H9 (cell line): ENCODE measurements around the gene SUN1. TPM values are rescaled to one million over a fixed set of nuclear protein-coding genes. Genes with fewer than 3 reads are reported as not detected.

ENCODE experiments used
- DNase-seq: peaks from one replicate; pipeline ENCODE4 v3.0.0-alpha.2; 2017
- H2AFZ ChIP-seq: one replicate; pipeline ENCODE4 v1.6.1; 2013; ENCODE audit warnings: mild to moderate bottlenecking, low read length, control low read depth, moderate library complexity
- H2AK5ac ChIP-seq: 2 replicates; pipeline ENCODE4 v1.6.1; 2013; ENCODE audit warnings: low read length, control low read depth, mixed read lengths; ENCODE audit not compliant: insufficient read length
- H2BK120ac ChIP-seq: one replicate; pipeline ENCODE4 v1.6.1; 2013; ENCODE audit warnings: low read depth, mild to moderate bottlenecking, low read length, control low read depth, inconsistent platforms; ENCODE audit not compliant: poor library complexity, severe bottlenecking
- H2BK12ac ChIP-seq: 2 replicates; pipeline ENCODE4 v1.6.1; 2013; ENCODE audit warnings: low read length, control low read depth, mixed read lengths, low read depth; ENCODE audit not compliant: insufficient read length
- H2BK15ac ChIP-seq: 2 replicates; pipeline ENCODE4 v1.6.1; 2013; ENCODE audit warnings: low read depth, low read length, control low read depth
- H2BK20ac ChIP-seq: one replicate; pipeline ENCODE4 v1.6.1; 2013; ENCODE audit warnings: low read depth, mild to moderate bottlenecking, low read length, control low read depth, inconsistent platforms; ENCODE audit not compliant: poor library complexity, severe bottlenecking
- H2BK5ac ChIP-seq: 2 replicates; pipeline ENCODE4 v1.6.1; 2013; ENCODE audit warnings: low read length, control low read depth, mixed read lengths; ENCODE audit not compliant: insufficient read length
- H3K14ac ChIP-seq: 2 replicates; pipeline ENCODE4 v1.6.1; 2013; ENCODE audit warnings: low read length, control low read depth; ENCODE audit not compliant: insufficient read depth
- H3K18ac ChIP-seq: 2 replicates; pipeline ENCODE4 v1.6.1; 2013; ENCODE audit warnings: low read depth, mild to moderate bottlenecking, mixed read lengths, low read length, control low read depth; ENCODE audit not compliant: insufficient read length
- H3K23ac ChIP-seq: 2 replicates; pipeline ENCODE4 v1.6.1; 2013; ENCODE audit warnings: low read length, control low read depth, mixed read lengths, low read depth; ENCODE audit not compliant: insufficient read length
- H3K23me2 ChIP-seq: 2 replicates; pipeline ENCODE4 v1.6.1; 2013; ENCODE audit warnings: low read depth, mild to moderate bottlenecking, mixed read lengths, low read length, control low read depth; ENCODE audit not compliant: insufficient read length, poor library complexity, severe bottlenecking
- H3K27ac ChIP-seq: 2 replicates; pipeline ENCODE4 v1.5.1; 2013; ENCODE audit warnings: low read length, control low read depth, mixed read lengths, low read depth; ENCODE audit not compliant: insufficient read length
- H3K27me3 ChIP-seq: 2 replicates; pipeline ENCODE4 v1.6.1; 2013; ENCODE audit warnings: low read length, control low read depth, inconsistent platforms; ENCODE audit not compliant: insufficient read depth
- H3K4ac ChIP-seq: 2 replicates; pipeline ENCODE4 v1.6.1; 2013; ENCODE audit warnings: low read depth, mild to moderate bottlenecking, control low read depth, inconsistent platforms, low read length, moderate library complexity
- H3K4me1 ChIP-seq: 2 replicates; pipeline ENCODE4 v1.6.1; 2013; ENCODE audit warnings: low read length, control low read depth, inconsistent platforms; ENCODE audit not compliant: insufficient read depth
- H3K4me2 ChIP-seq: 2 replicates; pipeline ENCODE4 v1.6.1; 2013; ENCODE audit warnings: low read length, control low read depth, mixed read lengths; ENCODE audit not compliant: insufficient read length, insufficient read depth
- H3K56ac ChIP-seq: 2 replicates; pipeline ENCODE4 v1.6.1; 2013; ENCODE audit warnings: low read depth, mild to moderate bottlenecking, mixed read lengths, low read length, control low read depth; ENCODE audit not compliant: insufficient read length
- H3K79me1 ChIP-seq: 2 replicates; pipeline ENCODE4 v1.6.1; 2013; ENCODE audit warnings: low read depth, mild to moderate bottlenecking, moderate library complexity, low read length, control low read depth, inconsistent platforms; ENCODE audit not compliant: insufficient read depth, poor library complexity, severe bottlenecking
- H3K79me2 ChIP-seq: 2 replicates; pipeline ENCODE4 v1.6.1; 2013; ENCODE audit warnings: low read length, control low read depth, inconsistent platforms; ENCODE audit not compliant: insufficient read depth
- H3K9ac ChIP-seq: 2 replicates; pipeline ENCODE4 v1.6.1; 2013; ENCODE audit warnings: low read length, control low read depth, mixed read lengths; ENCODE audit not compliant: insufficient read length; ENCODE audit errors: extremely low read depth
- H3K9me3 ChIP-seq: one replicate; pipeline ENCODE4 v1.6.1; 2013; ENCODE audit warnings: low read depth, low read length, inconsistent platforms; ENCODE audit not compliant: control insufficient read depth
- H3T11ph ChIP-seq: one replicate; pipeline ENCODE4 v1.6.1; 2013; ENCODE audit warnings: mild to moderate bottlenecking, low read length, control low read depth, inconsistent platforms
- H4K20me1 ChIP-seq: one replicate; pipeline ENCODE4 v1.6.1; 2013; ENCODE audit not compliant: control insufficient read depth, insufficient read length, insufficient read depth
- H4K5ac ChIP-seq: 2 replicates; pipeline ENCODE4 v1.6.1; 2013; ENCODE audit warnings: low read depth, mild to moderate bottlenecking, mixed read lengths, low read length, control low read depth; ENCODE audit not compliant: insufficient read length
- H4K8ac ChIP-seq: replicated peaks from 2 replicates; pipeline ENCODE4 v1.6.1; 2013; ENCODE audit warnings: low read length, control low read depth, mixed read lengths, low read depth; ENCODE audit not compliant: insufficient read length
- H4K91ac ChIP-seq: 2 replicates; pipeline ENCODE4 v1.6.1; 2013; ENCODE audit warnings: low read depth, mild to moderate bottlenecking, moderate library complexity, mixed read lengths, low read length, control low read depth; ENCODE audit not compliant: insufficient read length
- H3K27ac Mint-ChIP-seq, 3 experiments: 2 replicates in 2 of 3; 3 replicates in 1 of 3; pipeline ENCODE4 v1.8.0; 2020 to 2021; ENCODE audit warnings: mixed read lengths in 3 of 3, mild to moderate bottlenecking in 1 of 3, moderate library complexity in 1 of 3
- H3K27me3 Mint-ChIP-seq: 2 replicates; pipeline ENCODE4 v1.8.0; 2021; ENCODE audit warnings: low read depth, mild to moderate bottlenecking, moderate library complexity, mixed read lengths
- H3K36me3 Mint-ChIP-seq, 3 experiments: 2 replicates in 2 of 3; 3 replicates in 1 of 3; pipeline ENCODE4 v1.8.0; 2020 to 2021; ENCODE audit warnings: low read depth in 3 of 3, mixed read lengths in 3 of 3; ENCODE audit not compliant: insufficient read depth in 1 of 3
- H3K4me1 Mint-ChIP-seq, 2 experiments: 2 replicates each; pipeline ENCODE4 v1.8.0; 2020; ENCODE audit warnings: mixed read lengths in 2 of 2
- H3K4me3 Mint-ChIP-seq, 2 experiments: 2 replicates in 1 of 2; 3 replicates in 1 of 2; pipeline ENCODE4 v1.8.0; 2020 to 2021; ENCODE audit warnings: mild to moderate bottlenecking in 2 of 2, mixed read lengths in 2 of 2, moderate library complexity in 1 of 2
- H3K9me3 Mint-ChIP-seq, 2 experiments: 2 replicates in 1 of 2; 3 replicates in 1 of 2; pipeline ENCODE4 v1.8.0; 2020; ENCODE audit warnings: mild to moderate bottlenecking in 2 of 2, mixed read lengths in 2 of 2, moderate library complexity in 1 of 2
- WGBS: extraction: QIAGEN DNeasy Blood & Tissue Kit; methylation state at CpG from one replicate; pipeline ENCODE4 v1.1.7; 2013; ENCODE audit warnings: missing lambda C conversion rate, low lambda C conversion rate, mixed read lengths; ENCODE audit not compliant: insufficient read length; ENCODE audit errors: extremely low coverage; 5-methylcytosine and 5-hydroxymethylcytosine counted together
- total RNA-seq: library from RNA; stranded (reverse); gene quantifications from 2 replicates; pipeline ENCODE4 v1.2.1, GENCODE V29; 2021
- TF ChIP-seq, protein P1 (sequence below): fragments of 200-600 bp; sonication (generic); conservative IDR thresholded peaks from 3 replicates; pipeline ENCODE4 v1.8.0; 2021; ENCODE audit warnings: antibody characterized with exemption, mild to moderate bottlenecking

The SUN1 gene
- total RNA-seq, 1 experiment from 2014 or later = 118 TPM

DNA sequence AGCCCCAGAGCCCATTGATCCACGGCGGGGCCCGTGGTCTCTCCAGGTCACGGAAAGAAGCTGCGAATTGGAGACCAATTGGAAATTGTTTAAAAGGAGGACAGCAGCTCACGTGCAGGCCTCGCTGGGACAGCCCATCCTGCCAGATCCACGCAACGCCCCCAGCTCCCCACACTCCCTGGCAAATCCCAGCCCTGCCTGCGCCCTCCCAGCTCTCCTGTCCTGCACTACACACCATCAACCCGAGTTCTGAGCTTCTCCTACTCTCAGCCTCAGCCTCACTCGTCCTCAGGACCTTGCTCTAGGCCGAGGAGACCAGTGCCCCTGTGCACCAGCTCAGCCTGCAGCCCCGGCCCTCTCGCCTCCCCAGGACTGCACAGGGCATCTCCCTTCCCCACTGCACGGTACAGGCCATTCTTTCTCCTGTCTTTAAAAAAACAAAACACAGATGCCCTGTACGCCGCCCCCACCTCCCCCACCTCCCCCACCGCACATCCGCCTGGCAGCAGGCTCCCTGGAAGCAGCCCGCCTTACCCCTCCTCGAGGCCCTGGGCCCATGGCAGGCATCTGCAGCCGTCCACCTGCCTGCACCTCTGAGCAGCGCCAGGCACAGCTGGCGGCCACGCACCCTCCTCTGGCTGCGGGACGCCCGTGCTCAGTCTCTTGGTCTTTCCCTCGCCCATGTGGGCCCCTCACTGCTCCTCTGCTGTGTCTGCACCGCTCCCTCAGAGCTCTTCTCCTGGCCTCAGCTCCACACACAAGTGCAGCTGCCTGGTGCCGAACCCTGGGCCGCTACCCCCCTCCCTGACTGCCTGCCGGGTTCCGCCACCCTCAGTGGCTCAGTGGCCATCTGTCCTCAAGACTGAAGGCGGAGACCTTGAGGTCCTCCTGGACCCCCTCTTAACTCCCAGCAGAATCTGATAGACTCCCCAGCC lies 48.5 kb upstream of the SUN1 start:
- no peak overlapping the region for H3K27ac ChIP-seq
- no peak overlapping the region for H2BK120ac ChIP-seq
- no peak overlapping the region for H2BK20ac ChIP-seq
- H4K91ac ChIP-seq = no peak overlapping the region
- H2AK5ac ChIP-seq = no peak overlapping the region
- H3K4me2 ChIP-seq = no peak overlapping the region
- no peaks in the 10 kb centered on the region; the same call in 1 of the 2 replicates for H3K27me3 Mint-ChIP-seq
- H2BK12ac ChIP-seq = no peak overlapping the region
- H3K79me1 ChIP-seq = no peaks in the 10 kb centered on the region
- no peak overlapping the region for H3T11ph ChIP-seq
- no peak overlapping the region for H4K5ac ChIP-seq
- H3K4me3 Mint-ChIP-seq = no peak overlapping the region
- TF ChIP-seq, protein P1, sequence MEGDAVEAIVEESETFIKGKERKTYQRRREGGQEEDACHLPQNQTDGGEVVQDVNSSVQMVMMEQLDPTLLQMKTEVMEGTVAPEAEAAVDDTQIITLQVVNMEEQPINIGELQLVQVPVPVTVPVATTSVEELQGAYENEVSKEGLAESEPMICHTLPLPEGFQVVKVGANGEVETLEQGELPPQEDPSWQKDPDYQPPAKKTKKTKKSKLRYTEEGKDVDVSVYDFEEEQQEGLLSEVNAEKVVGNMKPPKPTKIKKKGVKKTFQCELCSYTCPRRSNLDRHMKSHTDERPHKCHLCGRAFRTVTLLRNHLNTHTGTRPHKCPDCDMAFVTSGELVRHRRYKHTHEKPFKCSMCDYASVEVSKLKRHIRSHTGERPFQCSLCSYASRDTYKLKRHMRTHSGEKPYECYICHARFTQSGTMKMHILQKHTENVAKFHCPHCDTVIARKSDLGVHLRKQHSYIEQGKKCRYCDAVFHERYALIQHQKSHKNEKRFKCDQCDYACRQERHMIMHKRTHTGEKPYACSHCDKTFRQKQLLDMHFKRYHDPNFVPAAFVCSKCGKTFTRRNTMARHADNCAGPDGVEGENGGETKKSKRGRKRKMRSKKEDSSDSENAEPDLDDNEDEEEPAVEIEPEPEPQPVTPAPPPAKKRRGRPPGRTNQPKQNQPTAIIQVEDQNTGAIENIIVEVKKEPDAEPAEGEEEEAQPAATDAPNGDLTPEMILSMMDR = no peak
- H3K4me1 Mint-ChIP-seq = no peaks in the 10 kb centered on the region
- no peaks in the 10 kb centered on the region for H3K27me3 ChIP-seq
- H3K4ac ChIP-seq = no peak overlapping the region
- no CpG with 5 or more reads among the region's 36 CpGs for WGBS
- H3K14ac ChIP-seq = no peak overlapping the region
- no peak overlapping the region for H4K8ac ChIP-seq
- H3K79me2 ChIP-seq = no peaks in the 10 kb centered on the region
- H3K36me3 Mint-ChIP-seq = peaks cover 43 to 75% (median 73%) of the 10 kb centered on the region in 3 experiments
- no peak overlapping the region for H2BK5ac ChIP-seq
- H3K23me2 ChIP-seq = no peaks in the 10 kb centered on the region
- H3K23ac ChIP-seq = no peak overlapping the region
- H3K9me3 ChIP-seq = no peaks in the 10 kb centered on the region
- no peaks in the 10 kb centered on the region for H3K4me1 ChIP-seq
- no peak overlapping the region for H2AFZ ChIP-seq
- H3K56ac ChIP-seq = no peak overlapping the region
- no peak overlapping the region for H3K18ac ChIP-seq
- no peak overlapping the region for H2BK15ac ChIP-seq
- no peak for DNase-seq
- no peak overlapping the region; a peak in 1 of 7 replicates for H3K27ac Mint-ChIP-seq
- no peak overlapping the region for H3K9ac ChIP-seq
- H4K20me1 ChIP-seq = no peaks in the 10 kb centered on the region
- H3K9me3 Mint-ChIP-seq = no peaks in the 10 kb centered on the region
